Caki2 (cell line): ENCODE measurements around the gene CD46. TPM values are rescaled to one million over a fixed set of nuclear protein-coding genes. Genes with fewer than 3 reads are reported as not detected.

Experiments used
- DNase-seq: peaks from one replicate; pipeline ENCODE4 v3.0.0-alpha.2; 2015; ENCODE audit warnings: low read depth
- in situ Hi-C: cut with HindIII; loops from 2 replicates; pipeline ENCODE4 v1.10.0; 2016; ENCODE audit warnings: low sequenced_read_pairs, low pct_unique_long_range_greater_than_20kb, mixed read lengths
- total RNA-seq: library from RNA; depleted of rRNA; stranded (reverse); fragments of >200 nt; shearing (Covaris generic); gene quantifications from 2 replicates; pipeline ENCODE4 v1.2.3, GENCODE V29; 2014; ENCODE audit warnings: low replicate concordance

The CD46 gene
- total RNA-seq, 1 experiment from 2014 or later = 143 TPM

- no peak for DNase-seq
- in situ Hi-C loops = no loop called here
These were observed 70.3 kb downstream of the CD46 start for GRCh38 chr1:207822124-207822601.

- peak; percentile 93 for DNase-seq
- in situ Hi-C loops = no loop called here
These were observed 71.0 kb downstream of the CD46 start for GRCh38 chr1:207822602-207823451.

- no peak for DNase-seq
- in situ Hi-C loops = no loop called here
These were observed 71.7 kb downstream of the CD46 start for GRCh38 chr1:207823531-207823879.

- in situ Hi-C loops = no loop called here
- DNase-seq = peak; percentile 97
These were observed 72.2 kb downstream of the CD46 start for GRCh38 chr1:207823880-207824566.

- peak; percentile 29 for DNase-seq
- in situ Hi-C loops = no loop called here
These were observed 73.0 kb downstream of the CD46 start for GRCh38 chr1:207824691-207825408.

GRCh38 chr1:207825409-207825695 is 73.5 kb downstream of the CD46 start:
- in situ Hi-C loops = no loop called here
- no peak for DNase-seq

GRCh38 chr1:207825719-207826556 is 74.1 kb downstream of the CD46 start:
- in situ Hi-C loops = no loop called here
- peak; percentile 83 for DNase-seq

GRCh38 chr1:207826557-207827487 is 75.0 kb downstream of the CD46 start:
- DNase-seq = peak; percentile 30
- in situ Hi-C loops = no loop called here

- in situ Hi-C loops = no loop called here
- no peak for DNase-seq
These were observed 75.6 kb downstream of the CD46 start for GRCh38 chr1:207827488-207827830.

GRCh38 chr1:207828046-207828445 is 76.2 kb downstream of the CD46 start:
- in situ Hi-C loops = no loop called here
- no peak for DNase-seq

GRCh38 chr1:207828485-207829158 is 76.8 kb downstream of the CD46 start:
- DNase-seq = peak; percentile 84
- in situ Hi-C loops = no loop called here

- DNase-seq = no peak
- in situ Hi-C loops = no loop called here
These were observed 77.7 kb downstream of the CD46 start for GRCh38 chr1:207829576-207829975.

- DNase-seq = no peak
These were observed 78.9 kb downstream of the CD46 start for GRCh38 chr1:207830788-207831187.

GRCh38 chr1:207831517-207832327 is 79.9 kb downstream of the CD46 start:
- no peak for DNase-seq
- in situ Hi-C loops = no loop called here

More at GRCh38 chr1:207830788-207831187, 78.9 kb downstream of the CD46 start:
- in situ Hi-C loops = no loop called here

- DNase-seq = no peak
- in situ Hi-C loops = no loop called here
These were observed 80.9 kb downstream of the CD46 start for GRCh38 chr1:207832796-207833195.

- in situ Hi-C loops = no loop called here
- DNase-seq = no peak
These were observed 81.5 kb downstream of the CD46 start for GRCh38 chr1:207833381-207833780.
